Body of pancreas (tissue), 4 donors: ENCODE measurements around the gene KAZALD1. TPM values are rescaled to one million over a fixed set of nuclear protein-coding genes. Genes with fewer than 3 reads are reported as not detected.

ENCODE experiments used
- ATAC-seq: fragments of 150-250 bp; one replicate; pipeline ENCODE4 v1.9.1; 2016
- DNase-seq, 4 donors: peaks; one replicate each; pipeline ENCODE4 v3.0.0-alpha.2; 2019
- H3K27ac ChIP-seq, 4 donors: fragments of 200-600 bp; sonication (generic); 1 replicate in 3 of 4; 2 replicates in 1 of 4; pipeline versions ENCODE4 v1.5.1 to v1.6.1; 2016 to 2019; ENCODE audit warnings: mild to moderate bottlenecking in 1 of 4, mixed read lengths in 1 of 4, moderate library complexity in 1 of 4
- H3K27me3 ChIP-seq, 2 donors: fragments of 200-600 bp; sonication (generic); one replicate each; pipeline ENCODE4 v1.6.0; 2016; ENCODE audit warnings: mild to moderate bottlenecking in 1 of 2
- H3K36me3 ChIP-seq, 2 donors: fragments of 200-600 bp; sonication (generic); replicated peaks in 1 of 2; 2 replicates each; pipeline ENCODE4 v1.5.1; 2016; ENCODE audit warnings: low read depth in 2 of 2; ENCODE audit not compliant: insufficient read depth in 1 of 2
- H3K4me1 ChIP-seq: fragments of 200-600 bp; sonication (generic); one replicate; pipeline ENCODE4 v1.6.0; 2016
- H3K4me3 ChIP-seq, 2 donors: fragments of 200-600 bp; sonication (generic); 1 replicate in 1 of 2; 2 replicates in 1 of 2; pipeline ENCODE4 v1.5.1; 2016 to 2019
- H3K9me3 ChIP-seq, 3 donors: fragments of 200-600 bp; sonication (generic); 1 replicate in 2 of 3; 2 replicates in 1 of 3; pipeline ENCODE4 v1.5.1; 2016
- POLR2A ChIP-seq, 3 donors: fragments of 450-650 bp; IDR thresholded peaks; one replicate each; pipeline ENCODE4 v1.6.1; 2016; ENCODE audit warnings: antibody characterized with exemption in 3 of 3, mild to moderate bottlenecking in 2 of 3
- WGBS, 2 donors: methylation state at CpG; one replicate each; pipeline ENCODE4 v1.1.5; 2017; 5-methylcytosine and 5-hydroxymethylcytosine counted together
- intact Hi-C: fragments of 100-400 bp; cut with DNase I; formaldehyde crosslinking; loops from one replicate; pipeline ENCODE4 v1.15.1; 2023
- total RNA-seq, 2 donors: library from RNA; depleted of rRNA; stranded (reverse); fragments of >200 nt; gene quantifications; one replicate each; pipeline ENCODE4 v1.1.0, GENCODE V29; 2016
- TF ChIP-seq, protein P1 (sequence below), 7 experiments: fragments of 450-650 bp in 4 of 7; fragments of 200-600 bp in 3 of 7; sonication (generic) in 3 of 7; IDR thresholded peaks; one replicate each; pipeline ENCODE4 v1.5.1; 2016 to 2019; ENCODE audit warnings: antibody characterized with exemption in 7 of 7

The KAZALD1 gene
- total RNA-seq, 2 donors from 2014 or later: 1.6 to 1.8 TPM

DNA sequence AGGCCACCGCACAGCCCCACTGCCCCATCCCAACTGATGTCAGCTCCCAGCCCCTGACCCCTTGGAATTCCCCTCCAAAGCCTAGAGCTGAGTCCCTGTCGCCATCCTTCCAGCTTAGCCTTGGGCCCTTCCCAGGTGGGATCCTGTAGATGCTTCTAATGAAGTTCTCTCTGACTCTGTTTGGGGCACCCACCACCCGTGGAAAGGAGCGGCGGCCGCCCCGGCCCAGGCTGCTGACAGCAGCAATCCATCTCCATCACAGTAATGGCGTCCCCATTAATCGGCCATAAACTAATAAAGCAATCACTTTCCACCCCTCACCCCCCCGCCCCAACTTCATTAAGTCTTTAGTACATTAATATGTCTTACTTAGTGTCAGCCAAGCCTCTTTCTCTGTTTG, 25.6 kb downstream of the KAZALD1 start:
- intact Hi-C loops: no loop called here
- H3K27ac ChIP-seq: no peak overlapping the region
- peaks cover 0 to 10% of the 10 kb centered on the region in 2 donors for H3K27me3 ChIP-seq
- no peak for ATAC-seq
- no peaks in the 10 kb centered on the region for H3K36me3 ChIP-seq
- no peak for TF ChIP-seq POLR2A (IDR thresholded peaks at IDR 0.05)
- TF ChIP-seq, protein P1, sequence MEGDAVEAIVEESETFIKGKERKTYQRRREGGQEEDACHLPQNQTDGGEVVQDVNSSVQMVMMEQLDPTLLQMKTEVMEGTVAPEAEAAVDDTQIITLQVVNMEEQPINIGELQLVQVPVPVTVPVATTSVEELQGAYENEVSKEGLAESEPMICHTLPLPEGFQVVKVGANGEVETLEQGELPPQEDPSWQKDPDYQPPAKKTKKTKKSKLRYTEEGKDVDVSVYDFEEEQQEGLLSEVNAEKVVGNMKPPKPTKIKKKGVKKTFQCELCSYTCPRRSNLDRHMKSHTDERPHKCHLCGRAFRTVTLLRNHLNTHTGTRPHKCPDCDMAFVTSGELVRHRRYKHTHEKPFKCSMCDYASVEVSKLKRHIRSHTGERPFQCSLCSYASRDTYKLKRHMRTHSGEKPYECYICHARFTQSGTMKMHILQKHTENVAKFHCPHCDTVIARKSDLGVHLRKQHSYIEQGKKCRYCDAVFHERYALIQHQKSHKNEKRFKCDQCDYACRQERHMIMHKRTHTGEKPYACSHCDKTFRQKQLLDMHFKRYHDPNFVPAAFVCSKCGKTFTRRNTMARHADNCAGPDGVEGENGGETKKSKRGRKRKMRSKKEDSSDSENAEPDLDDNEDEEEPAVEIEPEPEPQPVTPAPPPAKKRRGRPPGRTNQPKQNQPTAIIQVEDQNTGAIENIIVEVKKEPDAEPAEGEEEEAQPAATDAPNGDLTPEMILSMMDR (IDR thresholded peaks at IDR 0.05): no peak
- no peak overlapping the region for H3K4me3 ChIP-seq
- no peaks in the 10 kb centered on the region for H3K9me3 ChIP-seq
- no peaks in the 10 kb centered on the region for H3K4me1 ChIP-seq
- no peak for DNase-seq
- 57 to 58% methylated on average over 10 of the region's 10 CpGs for WGBS, 2 donors

DNA sequence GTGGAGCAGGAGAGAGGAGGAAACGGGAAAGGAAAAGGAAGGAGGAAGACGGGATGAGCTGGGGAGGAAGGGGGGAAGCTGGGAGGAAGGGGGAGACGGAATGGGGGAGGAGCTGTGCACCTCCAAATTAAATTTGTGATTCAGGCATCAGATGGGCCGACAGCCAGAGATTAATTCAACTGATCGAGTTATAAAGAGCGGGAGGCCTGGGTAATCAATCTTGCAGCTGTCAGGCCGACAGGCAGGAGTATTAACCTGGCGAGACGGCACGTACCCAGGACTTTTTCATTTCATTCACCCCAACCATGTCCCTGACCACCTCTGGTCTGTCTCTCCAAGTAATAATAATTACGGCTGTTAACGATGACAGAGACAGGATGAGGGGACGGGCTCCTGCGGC, 26.2 kb downstream of the KAZALD1 start:
- ATAC-seq: no peak
- H3K36me3 ChIP-seq: no peaks in the 10 kb centered on the region

DNA sequence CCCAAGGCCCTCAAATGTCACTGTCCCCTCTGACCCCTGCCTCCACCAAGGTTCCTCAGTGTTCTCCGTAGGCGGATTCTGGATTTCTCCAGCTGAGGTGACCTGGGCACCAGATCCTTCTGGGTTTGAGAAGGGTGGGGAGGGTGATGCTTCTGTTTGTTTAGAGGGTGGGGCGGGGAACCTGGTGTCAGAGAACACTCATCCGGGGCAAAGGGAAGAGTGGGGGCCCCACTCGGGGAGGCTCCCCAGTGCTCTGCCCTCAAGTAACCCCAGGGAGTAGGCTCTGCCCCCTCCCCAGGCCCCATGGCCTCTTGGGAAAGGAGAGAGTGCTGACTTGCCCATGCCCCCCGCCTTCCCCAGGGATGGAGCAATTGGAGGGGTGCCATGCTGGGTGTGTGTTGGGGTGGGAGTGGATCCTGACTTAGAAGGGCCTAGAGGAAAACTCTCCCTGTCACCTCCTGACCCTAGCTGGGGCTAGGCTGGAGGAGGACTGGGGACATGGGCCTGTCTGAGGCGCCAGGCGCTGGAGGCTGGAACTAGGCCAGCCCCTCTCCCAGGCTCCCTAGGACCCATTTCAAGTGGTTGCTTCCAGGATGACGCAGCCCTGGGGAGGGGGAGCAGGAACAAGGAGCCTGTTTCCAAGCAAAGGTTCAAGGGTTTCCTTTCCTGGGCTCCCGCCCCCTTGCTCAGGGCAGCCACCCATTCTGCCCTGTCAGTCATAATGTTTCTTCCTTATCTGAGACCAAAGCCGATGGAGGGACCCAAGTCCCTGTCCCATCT, 27.9 kb downstream of the KAZALD1 start:
- WGBS, 2 donors: 65 to 80% methylated on average over 10 to 11 of the region's 11 CpGs
- intact Hi-C loops: no loop called here
- TF ChIP-seq, protein P1 (IDR thresholded peaks at IDR 0.05): no peak
- no peak for TF ChIP-seq POLR2A (IDR thresholded peaks at IDR 0.05)
- H3K36me3 ChIP-seq: no peaks in the 10 kb centered on the region
- peak in 1 of 4 donors; percentile 15 for DNase-seq
- no peak overlapping the region for H3K27ac ChIP-seq
- H3K9me3 ChIP-seq: no peaks in the 10 kb centered on the region
- no peak for ATAC-seq
- H3K4me3 ChIP-seq: no peak overlapping the region
- H3K27me3 ChIP-seq: peaks cover 0 to 10% of the 10 kb centered on the region in 2 donors
- H3K4me1 ChIP-seq: no peaks in the 10 kb centered on the region

More for the DNA sequence above, 26.2 kb downstream of the KAZALD1 start:
- H3K4me3 ChIP-seq: no peak overlapping the region
- WGBS, 2 donors: 19 to 22% methylated on average over 14 of the region's 14 CpGs
- no peak overlapping the region for H3K27ac ChIP-seq
- intact Hi-C loops: no loop called here
- TF ChIP-seq, protein P1 (IDR thresholded peaks at IDR 0.05): no peak
- TF ChIP-seq POLR2A (IDR thresholded peaks at IDR 0.05): no peak
- H3K9me3 ChIP-seq: no peaks in the 10 kb centered on the region
- no peaks in the 10 kb centered on the region for H3K4me1 ChIP-seq
- no peak for DNase-seq
- peaks cover 0 to 10% of the 10 kb centered on the region in 2 donors for H3K27me3 ChIP-seq

DNA sequence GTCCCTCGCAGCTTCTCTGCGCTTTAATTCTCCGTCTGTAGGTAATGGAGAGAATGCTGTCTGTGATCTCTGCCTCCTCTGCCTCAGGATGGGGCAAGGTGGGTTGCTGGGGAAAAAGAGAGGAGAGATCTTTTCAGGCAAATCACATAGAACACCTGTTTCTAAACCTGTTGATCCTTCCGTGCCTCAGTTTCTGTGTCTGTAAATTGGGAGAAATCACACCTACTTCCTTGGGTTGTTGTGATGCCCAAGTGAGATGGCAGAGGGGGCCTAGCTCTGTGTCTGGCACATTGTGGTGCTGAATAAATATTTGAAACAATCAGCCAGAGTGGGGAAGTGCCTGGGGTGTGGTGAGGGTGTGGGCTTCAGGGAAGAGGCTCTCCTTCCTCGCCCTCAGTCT, 28.8 kb downstream of the KAZALD1 start:
- H3K36me3 ChIP-seq: no peaks in the 10 kb centered on the region
- DNase-seq (no peak), ATAC-seq (no peak)
- WGBS, 2 donors: 92 to 95% methylated on average over 4 to 5 of the region's 5 CpGs
- H3K27me3 ChIP-seq: peaks cover 0 to 10% of the 10 kb centered on the region in 2 donors
- no peak overlapping the region for H3K4me3 ChIP-seq
- no peaks in the 10 kb centered on the region for H3K4me1 ChIP-seq
- no peak overlapping the region for H3K27ac ChIP-seq
- no peaks in the 10 kb centered on the region for H3K9me3 ChIP-seq
- TF ChIP-seq, protein P1 (IDR thresholded peaks at IDR 0.05): no peak
- TF ChIP-seq POLR2A (IDR thresholded peaks at IDR 0.05): no peak
- intact Hi-C loops: no loop called here
